ENCODE data around the gene AOPEP. TPM values are rescaled to one million over a fixed set of nuclear protein-coding genes. Genes with fewer than 3 reads are reported as not detected.

AOPEP gene
- total RNA-seq, 2 donors from 2014 or later = 11.7 to 27.3 TPM

GRCh38 chr9:95030344-95030743 lies 303.8 kb downstream of the AOPEP start:
- DNase-seq (ENCODE audit: low spot score) (no peak), ATAC-seq (no peak)
- no peak overlapping the region for H3K27ac Mint-ChIP-seq
- H3K4me3 Mint-ChIP-seq = no peak overlapping the region
- H3K27me3 Mint-ChIP-seq = no peaks in the 10 kb centered on the region
- H3K9me3 Mint-ChIP-seq = no peaks in the 10 kb centered on the region
- H3K4me1 Mint-ChIP-seq (ENCODE audit: low read depth in 2 of 2) = no peaks in the 10 kb centered on the region
- H3K36me3 Mint-ChIP-seq = no peaks in the 10 kb centered on the region

DNA sequence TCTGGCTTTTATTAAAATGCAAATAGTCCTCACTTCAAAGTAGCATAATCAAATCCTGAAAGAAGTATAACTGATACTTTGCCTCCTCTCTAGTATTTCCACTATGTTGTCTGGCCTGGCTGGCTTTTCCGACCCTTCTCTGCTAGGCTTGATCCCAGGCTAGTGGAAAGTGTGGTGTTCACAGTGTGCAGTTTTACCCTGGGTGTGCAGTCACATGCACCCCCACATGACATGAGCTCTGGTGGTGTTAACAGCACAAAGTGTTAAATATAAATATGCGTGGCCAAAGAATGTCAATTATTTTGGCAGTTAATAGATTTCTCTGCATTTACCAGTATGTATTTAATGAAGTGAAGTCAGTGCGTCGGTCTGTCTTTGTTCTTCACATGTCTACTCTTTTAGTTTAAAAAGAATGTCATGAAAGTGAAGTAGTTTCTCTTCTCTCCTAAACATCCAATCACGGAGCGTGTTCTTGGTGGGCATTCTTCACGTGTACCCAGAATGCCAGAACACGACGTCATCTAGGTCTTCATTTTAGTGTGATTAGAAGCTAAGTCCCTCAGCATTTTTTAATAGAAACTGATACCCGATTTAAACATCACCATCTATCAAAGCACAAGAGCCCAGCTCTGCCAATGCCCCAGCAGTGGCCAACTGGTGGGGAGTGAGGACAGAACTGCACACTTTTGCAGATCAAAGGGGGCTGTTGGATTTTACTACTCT lies 304.6 kb downstream of the AOPEP start:
- ATAC-seq (no peak), DNase-seq (ENCODE audit: low spot score) (no peak)
- no peaks in the 10 kb centered on the region for H3K36me3 Mint-ChIP-seq
- H3K27me3 Mint-ChIP-seq = no peaks in the 10 kb centered on the region
- no peaks in the 10 kb centered on the region for H3K9me3 Mint-ChIP-seq
- no peaks in the 10 kb centered on the region for H3K4me1 Mint-ChIP-seq (ENCODE audit: low read depth in 2 of 2)
- H3K27ac Mint-ChIP-seq = no peak overlapping the region
- H3K4me3 Mint-ChIP-seq = no peak overlapping the region

- Mint-ChIP-seq H3K4me3 (no peak overlapping the region), H3K36me3 (no peaks in the 10 kb centered on the region), H3K27me3 (no peaks in the 10 kb centered on the region), H3K27ac (no peak overlapping the region), H3K9me3 (no peaks in the 10 kb centered on the region), H3K4me1 (ENCODE audit: low read depth in 2 of 2) (no peaks in the 10 kb centered on the region)
- ATAC-seq (no peak), DNase-seq (ENCODE audit: low spot score) (no peak)
These were observed 305.4 kb downstream of the AOPEP start for GRCh38 chr9:95031711-95032461.

GRCh38 chr9:95032580-95033341 lies 306.3 kb downstream of the AOPEP start:
- H3K9me3 Mint-ChIP-seq = no peaks in the 10 kb centered on the region
- no peaks in the 10 kb centered on the region for H3K4me1 Mint-ChIP-seq (ENCODE audit: low read depth in 2 of 2)
- no peak for DNase-seq (ENCODE audit: low spot score)
- H3K27ac Mint-ChIP-seq = no peak overlapping the region
- H3K36me3 Mint-ChIP-seq = no peaks in the 10 kb centered on the region
- H3K4me3 Mint-ChIP-seq = no peak overlapping the region
- H3K27me3 Mint-ChIP-seq = no peaks in the 10 kb centered on the region
- no peak for ATAC-seq

DNA sequence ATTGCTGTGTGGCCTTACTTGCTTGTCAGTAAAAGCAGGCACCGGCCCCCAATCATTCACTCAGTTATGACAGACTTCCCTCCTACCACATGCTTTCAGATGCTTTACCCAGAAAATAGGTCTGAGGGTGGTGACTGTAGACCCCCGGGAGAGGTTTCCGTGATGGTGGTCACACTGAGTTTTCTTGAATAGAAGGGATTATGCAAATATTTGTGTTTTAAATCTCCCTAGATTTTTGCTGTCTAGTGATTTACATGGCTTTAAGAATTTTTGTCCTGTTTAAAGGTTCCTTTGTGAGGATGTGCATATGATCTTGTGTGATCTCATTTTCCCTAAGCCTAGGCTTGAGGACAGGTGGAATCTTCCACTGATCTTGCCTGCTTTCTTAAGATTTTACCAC lies 309.3 kb downstream of the AOPEP start:
- Mint-ChIP-seq H3K4me1 (ENCODE audit: low read depth in 2 of 2) (no peaks in the 10 kb centered on the region), H3K27ac (no peak overlapping the region), H3K4me3 (no peak overlapping the region), H3K36me3 (no peaks in the 10 kb centered on the region), H3K27me3 (no peaks in the 10 kb centered on the region), H3K9me3 (no peaks in the 10 kb centered on the region)
- no peak for DNase-seq (ENCODE audit: low spot score)
- ATAC-seq = no peak

GRCh38 chr9:95036676-95037075 lies 310.2 kb downstream of the AOPEP start:
- Mint-ChIP-seq H3K4me1 (ENCODE audit: low read depth in 2 of 2) (no peaks in the 10 kb centered on the region), H3K27ac (no peak overlapping the region), H3K9me3 (no peaks in the 10 kb centered on the region), H3K36me3 (no peaks in the 10 kb centered on the region), H3K27me3 (no peaks in the 10 kb centered on the region), H3K4me3 (no peak overlapping the region)
- DNase-seq (ENCODE audit: low spot score) (no peak), ATAC-seq (no peak)

DNA sequence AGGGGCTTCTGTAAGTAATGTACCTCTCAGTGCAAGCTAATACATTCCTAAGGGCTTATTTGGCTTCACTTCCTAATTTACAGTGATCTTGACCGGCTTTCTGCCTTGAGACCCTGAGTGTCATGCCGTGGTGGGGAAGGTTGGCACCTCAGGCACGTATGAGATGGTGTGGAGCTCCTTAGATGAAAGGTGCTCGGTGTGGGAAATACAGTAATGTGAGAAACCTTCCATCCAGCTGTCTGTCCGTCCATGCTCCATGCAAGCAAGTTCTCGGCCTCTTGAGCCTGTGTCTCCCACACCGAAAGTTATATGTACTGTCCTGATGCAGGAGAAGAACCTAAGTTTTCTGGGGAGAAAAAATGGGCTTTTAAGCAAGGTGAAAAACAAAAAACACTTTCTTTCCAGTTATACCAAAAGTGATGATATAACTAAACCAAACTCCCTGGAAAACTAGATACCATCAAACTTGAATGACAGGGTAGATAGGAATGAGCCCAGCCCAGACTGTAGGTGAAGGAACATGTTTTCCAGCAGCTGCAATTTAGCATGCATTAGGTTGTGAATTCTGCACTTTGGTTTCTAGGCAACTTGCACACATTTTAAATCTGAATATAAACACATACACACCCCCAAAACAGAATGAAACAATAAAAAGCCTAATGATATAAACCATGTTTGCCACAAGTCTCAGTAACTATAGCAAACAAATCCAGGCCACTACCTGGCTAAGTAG lies 311.5 kb downstream of the AOPEP start:
- Mint-ChIP-seq H3K4me3 (no peak overlapping the region), H3K9me3 (no peaks in the 10 kb centered on the region), H3K4me1 (ENCODE audit: low read depth in 2 of 2) (no peaks in the 10 kb centered on the region), H3K27me3 (no peaks in the 10 kb centered on the region), H3K36me3 (no peaks in the 10 kb centered on the region), H3K27ac (no peak overlapping the region)
- ATAC-seq = no peak
- no peak for DNase-seq (ENCODE audit: low spot score)

DNA sequence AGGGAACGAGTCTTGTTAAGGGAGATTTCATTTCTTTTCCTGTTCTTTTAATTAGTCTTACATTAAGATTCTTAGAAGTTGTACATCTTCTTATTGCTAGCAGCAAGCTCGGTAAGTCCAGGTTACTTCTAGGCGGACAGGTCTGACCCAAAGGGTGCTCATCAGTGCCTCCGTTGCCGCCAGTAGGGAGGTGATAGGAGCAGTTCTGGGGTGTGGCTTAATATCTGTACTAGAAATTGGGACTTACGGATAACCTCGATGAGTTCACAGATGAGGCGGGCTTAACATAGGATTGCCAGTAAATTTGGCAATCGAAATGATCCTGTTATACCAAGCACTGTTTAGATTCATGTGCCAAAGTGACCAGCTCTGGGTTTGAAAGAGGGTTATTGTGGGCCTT lies 312.2 kb downstream of the AOPEP start:
- Mint-ChIP-seq H3K9me3 (no peaks in the 10 kb centered on the region), H3K4me1 (ENCODE audit: low read depth in 2 of 2) (no peaks in the 10 kb centered on the region), H3K36me3 (no peaks in the 10 kb centered on the region), H3K27ac (no peak overlapping the region), H3K27me3 (no peaks in the 10 kb centered on the region), H3K4me3 (no peak overlapping the region)
- ATAC-seq (no peak), DNase-seq (ENCODE audit: low spot score) (no peak)

DNA sequence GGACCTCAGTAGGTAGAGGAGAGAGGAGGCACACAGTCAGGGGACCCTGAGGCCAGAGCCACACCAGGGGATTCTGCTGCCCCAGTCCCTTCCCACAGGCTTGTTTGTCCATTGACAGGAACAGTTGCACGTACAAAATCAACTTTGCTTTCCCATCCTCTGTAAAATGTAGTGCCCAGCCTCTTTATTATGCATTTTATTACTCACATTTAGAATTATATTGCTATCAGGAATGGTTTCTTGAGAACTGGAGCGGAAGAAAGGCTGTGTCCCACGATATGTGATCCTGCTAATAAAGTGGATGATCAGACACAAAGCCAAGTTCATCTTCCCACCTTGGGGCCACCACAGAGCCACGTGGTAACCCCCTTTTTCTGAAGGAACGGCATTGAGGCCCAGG lies 313.6 kb downstream of the AOPEP start:
- Mint-ChIP-seq H3K4me3 (no peak overlapping the region), H3K27ac (no peak overlapping the region), H3K27me3 (no peaks in the 10 kb centered on the region), H3K36me3 (no peaks in the 10 kb centered on the region), H3K4me1 (ENCODE audit: low read depth in 2 of 2) (peaks cover 0 to 3% of the 10 kb centered on the region in 2 donors), H3K9me3 (no peaks in the 10 kb centered on the region)
- ATAC-seq (no peak), DNase-seq (ENCODE audit: low spot score) (no peak)

GRCh38 chr9:95043826-95044225 lies 317.3 kb downstream of the AOPEP start:
- DNase-seq (ENCODE audit: low spot score) (no peak), ATAC-seq (no peak)
- H3K9me3 Mint-ChIP-seq = no peaks in the 10 kb centered on the region
- H3K4me1 Mint-ChIP-seq (ENCODE audit: low read depth in 2 of 2) = peaks cover 3 to 7% of the 10 kb centered on the region in 2 donors
- H3K36me3 Mint-ChIP-seq = no peaks in the 10 kb centered on the region
- H3K4me3 Mint-ChIP-seq = no peak overlapping the region
- peaks cover 5 to 9% of the 10 kb centered on the region in 2 donors for H3K27me3 Mint-ChIP-seq
- H3K27ac Mint-ChIP-seq = no peak overlapping the region

GRCh38 chr9:95044731-95045508 lies 318.4 kb downstream of the AOPEP start:
- Mint-ChIP-seq H3K4me1 (ENCODE audit: low read depth in 2 of 2) (peaks cover 7 to 9% of the 10 kb centered on the region in 2 donors), H3K9me3 (no peaks in the 10 kb centered on the region), H3K4me3 (no peak overlapping the region), H3K27me3 (peaks cover 10 to 20% of the 10 kb centered on the region in 2 donors), H3K27ac (no peak overlapping the region), H3K36me3 (no peaks in the 10 kb centered on the region)
- DNase-seq (ENCODE audit: low spot score) = no peak
- ATAC-seq = no peak

DNA sequence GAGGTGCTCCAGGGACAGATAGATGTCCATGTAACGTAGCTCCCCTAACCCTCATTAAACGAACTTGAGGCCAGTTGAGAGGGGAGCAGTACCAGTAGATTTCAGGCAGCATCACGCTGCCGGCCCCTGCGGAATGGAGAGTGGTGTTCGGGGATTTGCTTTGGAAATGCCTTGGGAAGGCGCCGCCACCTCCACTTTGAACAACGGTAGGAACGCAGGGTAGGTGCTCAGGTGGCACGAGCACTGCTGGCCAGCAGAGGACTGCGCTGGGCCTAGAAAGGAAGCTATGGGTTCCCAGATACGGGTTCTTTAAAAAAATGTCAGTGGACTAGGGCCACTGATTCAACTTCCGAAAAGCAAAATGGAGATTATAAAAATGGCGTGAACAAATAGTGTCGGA lies 319.3 kb downstream of the AOPEP start:
- Mint-ChIP-seq H3K27ac (no peak overlapping the region), H3K4me1 (ENCODE audit: low read depth in 2 of 2) (peaks cover 7 to 9% of the 10 kb centered on the region in 2 donors), H3K9me3 (no peaks in the 10 kb centered on the region), H3K4me3 (no peak overlapping the region), H3K36me3 (no peaks in the 10 kb centered on the region), H3K27me3 (peaks cover 14 to 29% of the 10 kb centered on the region in 2 donors)
- no peak for DNase-seq (ENCODE audit: low spot score)
- ATAC-seq = no peak

All from natural killer cell treated with Interleukin-12 subunit alpha and Interleukin-12 subunit beta and Interleukin-15 and Interleukin-18, amount 100 ng/mL, for 72 hours (primary cell).